GM23248 (cell line): ENCODE data around the gene UGT3A1.

Experiments
- EZH2 ChIP-seq: fragments of 200-600 bp; sonication (generic); IDR thresholded peaks from 2 replicates; pipeline ENCODE4 v1.6.1; 2018; ENCODE audit warnings: antibody characterized with exemption, mild to moderate bottlenecking; ENCODE audit not compliant: insufficient read depth, poor library complexity, severe bottlenecking
- EZH2phosphoT487 ChIP-seq: fragments of 200-600 bp; sonication (generic); IDR thresholded peaks from 2 replicates; pipeline ENCODE4 v1.6.1; 2018; ENCODE audit warnings: antibody characterized with exemption, moderate library complexity, mild to moderate bottlenecking, low read depth; ENCODE audit not compliant: insufficient read depth

DNA sequence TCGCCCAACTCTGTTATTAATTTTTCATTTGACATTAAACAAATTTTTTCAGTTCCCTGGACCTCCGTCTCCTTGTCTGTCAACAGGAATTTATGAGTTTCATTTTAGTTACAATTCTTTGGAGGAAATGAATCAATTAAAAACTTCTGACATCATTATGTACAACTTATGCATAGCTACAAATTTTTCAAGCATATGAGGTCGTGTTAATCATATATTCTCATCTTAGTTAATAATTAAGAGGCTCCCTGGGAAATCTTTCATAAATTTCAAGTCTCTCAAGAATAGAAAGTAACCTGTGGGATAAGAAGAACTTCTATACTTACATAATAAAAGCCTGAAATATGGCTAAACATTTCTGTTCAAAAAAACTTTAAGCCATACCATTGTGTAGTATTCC is 3.4 kb downstream of the UGT3A1 start:
- no peak for TF ChIP-seq EZH2
- TF ChIP-seq EZH2phosphoT487: no peak
